Neural cell (in vitro differentiated cells): ENCODE measurements around the gene UNC13B. TPM values are rescaled to one million over a fixed set of nuclear protein-coding genes. Genes with fewer than 3 reads are reported as not detected.

Experiments used
- H2AFZ ChIP-seq: fragments of 200-600, 300-800 bp; sonication (generic), shearing (Covaris generic); 2 replicates; pipeline ENCODE4 v1.6.0; 2014; ENCODE audit warnings: low read depth, mild to moderate bottlenecking, antibody characterized with exemption, low read length, moderate library complexity
- H3F3A ChIP-seq: fragments of 200-600 bp; shearing (Covaris generic); 2 replicates; pipeline ENCODE4 v1.6.1; 2016; ENCODE audit warnings: mild to moderate bottlenecking, moderate library complexity, mixed read lengths, antibody characterized with exemption, low read length; ENCODE audit not compliant: insufficient read depth, poor library complexity, severe bottlenecking
- H3K27ac ChIP-seq: fragments of 200-600, 300-800 bp; sonication (generic), shearing (Covaris generic); 2 replicates; pipeline ENCODE4 v1.5.1; 2014; ENCODE audit warnings: mild to moderate bottlenecking, low read length, moderate library complexity
- H3K27me3 ChIP-seq: fragments of 300-800, 200-600 bp; sonication (generic), shearing (Covaris generic); 2 replicates; pipeline ENCODE4 v1.6.0; 2014; ENCODE audit warnings: mild to moderate bottlenecking, low read depth, low read length, moderate library complexity; ENCODE audit not compliant: insufficient read depth
- H3K36me3 ChIP-seq: fragments of 300-800, 200-600 bp; sonication (generic), shearing (Covaris generic); 2 replicates; pipeline ENCODE4 v1.5.1; 2014; ENCODE audit warnings: mild to moderate bottlenecking, antibody characterized with exemption, low read length, moderate library complexity; ENCODE audit not compliant: insufficient read depth
- H3K4me2 ChIP-seq: fragments of 300-800, 200-600 bp; sonication (generic), shearing (Covaris generic); 2 replicates; pipeline ENCODE4 v1.6.0; 2014; ENCODE audit warnings: mild to moderate bottlenecking, low read length
- H3K4me3 ChIP-seq: fragments of 300-800, 200-600 bp; sonication (generic), shearing (Covaris generic); 2 replicates; pipeline ENCODE4 v1.5.1; 2014; ENCODE audit warnings: mild to moderate bottlenecking, low read length, moderate library complexity
- H3K79me2 ChIP-seq: fragments of 200-600 bp; shearing (Covaris generic); replicated peaks from 2 replicates; pipeline ENCODE4 v1.6.0; 2014; ENCODE audit warnings: mild to moderate bottlenecking, low read length, moderate library complexity; ENCODE audit not compliant: insufficient read depth
- H3K9ac ChIP-seq: fragments of 300-800, 200-600 bp; sonication (generic), shearing (Covaris generic); 2 replicates; pipeline ENCODE4 v1.6.1; 2016; ENCODE audit warnings: mild to moderate bottlenecking, low read length, mixed read lengths
- H3K9me2 ChIP-seq: fragments of 200-600 bp; shearing (Covaris generic); 2 replicates; pipeline ENCODE4 v1.6.1; 2016; ENCODE audit warnings: mild to moderate bottlenecking, low read length, mixed read lengths; ENCODE audit not compliant: insufficient read depth
- H3K9me3 ChIP-seq: fragments of 200-600, 300-800 bp; sonication (generic), shearing (Covaris generic); 2 replicates; pipeline ENCODE4 v1.6.1; 2016; ENCODE audit warnings: mild to moderate bottlenecking, mixed run types, low read length, moderate library complexity, mixed read lengths
- H4K20me1 ChIP-seq: fragments of 200-600 bp; shearing (Covaris generic); 2 replicates; pipeline ENCODE4 v1.6.1; 2016; ENCODE audit warnings: mild to moderate bottlenecking, mixed run types; ENCODE audit not compliant: insufficient read depth
- EP300 ChIP-seq: fragments of 450-650 bp; conservative IDR thresholded peaks from 2 replicates; pipeline ENCODE4 v1.6.1; 2014; ENCODE audit warnings: antibody characterized with exemption, mild to moderate bottlenecking, moderate library complexity; ENCODE audit not compliant: poor library complexity, severe bottlenecking
- EZH2 ChIP-seq: fragments of 200-600, 300-800 bp; shearing (Covaris generic), sonication (generic); IDR thresholded peaks from 2 replicates; pipeline ENCODE4 v1.6.1; 2014; ENCODE audit warnings: antibody characterized with exemption, low read length, borderline replicate concordance, mild to moderate bottlenecking; ENCODE audit not compliant: insufficient read depth, poor library complexity, severe bottlenecking
- MXI1 ChIP-seq: fragments of 450-650 bp; conservative IDR thresholded peaks from 2 replicates; pipeline ENCODE4 v1.6.1; 2014; ENCODE audit warnings: antibody characterized with exemption, mild to moderate bottlenecking; ENCODE audit not compliant: poor library complexity, severe bottlenecking
- POLR2AphosphoS5 ChIP-seq: IDR thresholded peaks from 2 replicates; pipeline ENCODE4 v1.6.1; 2012
- RAD21 ChIP-seq: fragments of 450-650 bp; conservative IDR thresholded peaks from 2 replicates; pipeline ENCODE4 v1.6.1; 2014; ENCODE audit warnings: antibody characterized with exemption, mild to moderate bottlenecking, moderate library complexity
- SMC3 ChIP-seq: fragments of 450-650 bp; conservative IDR thresholded peaks from 2 replicates; pipeline ENCODE4 v1.6.1; 2014; ENCODE audit warnings: antibody characterized with exemption, mild to moderate bottlenecking, moderate library complexity; ENCODE audit not compliant: poor library complexity
- TAF1 ChIP-seq: IDR thresholded peaks from 2 replicates; pipeline ENCODE4 v1.6.1; 2012; ENCODE audit warnings: low read depth
- polyA plus RNA-seq: library from polyadenylated mRNA; depleted of rRNA; stranded (reverse); fragments of >200 nt; gene quantifications from 2 replicates; pipeline ENCODE4 v1.2.3, GENCODE V29; 2014
- TF ChIP-seq, protein P1 (sequence below): IDR thresholded peaks from 2 replicates; pipeline ENCODE4 v1.6.1; 2012; ENCODE audit warnings: borderline replicate concordance
- TF ChIP-seq, protein P2 (sequence below): fragments of 450-650 bp; IDR thresholded peaks from 2 replicates; pipeline ENCODE4 v1.5.1; 2014; ENCODE audit warnings: antibody characterized with exemption, mild to moderate bottlenecking, moderate library complexity; ENCODE audit not compliant: poor library complexity, severe bottlenecking

The UNC13B gene
- polyA plus RNA-seq, 1 donor from 2014 or later: 37.2 TPM

DNA sequence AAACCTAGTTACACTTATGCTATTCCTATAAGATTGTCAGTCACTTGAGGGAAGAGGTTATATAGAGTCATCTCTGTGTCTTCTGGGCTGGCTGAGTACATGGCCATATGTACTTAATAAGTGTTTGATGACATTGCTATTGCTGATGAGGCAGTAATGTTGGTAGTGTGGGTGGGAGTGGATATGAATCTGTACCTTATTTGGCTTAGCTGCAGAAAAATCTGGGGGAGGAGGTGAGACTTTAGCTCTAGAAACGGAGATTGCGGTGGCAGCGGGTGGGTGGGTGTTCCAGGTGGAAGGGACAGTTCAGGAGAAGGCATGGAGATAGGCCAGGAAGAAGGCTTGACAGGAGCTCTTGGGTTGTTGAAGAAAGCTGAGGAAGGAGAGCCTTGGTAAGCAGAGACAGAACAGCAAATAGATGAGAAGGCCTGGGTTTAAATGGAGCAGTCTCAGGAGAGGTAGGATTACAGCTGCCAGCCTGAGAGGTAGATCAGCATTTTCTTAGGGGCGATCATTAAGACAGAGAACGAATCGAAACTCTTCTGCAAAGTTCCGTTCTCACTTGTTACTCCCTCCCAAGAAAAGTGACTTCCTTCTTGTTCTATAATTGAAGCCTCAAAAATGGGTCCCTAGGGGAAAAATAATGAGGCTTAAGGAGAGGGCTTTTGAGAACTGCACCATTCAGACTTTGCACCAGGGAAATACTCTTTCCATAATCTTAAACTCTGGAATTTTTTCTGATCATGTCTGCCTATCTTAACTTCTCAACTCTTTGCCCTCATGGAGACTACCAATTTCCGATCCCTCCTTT, 160.5 kb downstream of the UNC13B start:
- TF ChIP-seq SMC3: no peak
- TF ChIP-seq TAF1: no peak
- no peak for TF ChIP-seq RAD21
- TF ChIP-seq POLR2AphosphoS5: no peak
- TF ChIP-seq EZH2: no peak
- TF ChIP-seq MXI1: no peak
- H3K4me3 ChIP-seq: no peak overlapping the region
- H3F3A ChIP-seq: no peaks in the 10 kb centered on the region
- H2AFZ ChIP-seq: no peak overlapping the region
- no peak overlapping the region for H3K9ac ChIP-seq
- H4K20me1 ChIP-seq: no peaks in the 10 kb centered on the region
- H3K36me3 ChIP-seq: no peaks in the 10 kb centered on the region
- no peaks in the 10 kb centered on the region for H3K9me3 ChIP-seq
- H3K4me2 ChIP-seq: no peak overlapping the region
- no peaks in the 10 kb centered on the region for H3K79me2 ChIP-seq
- no peak overlapping the region for H3K27ac ChIP-seq
- H3K9me2 ChIP-seq: no peaks in the 10 kb centered on the region
- no peaks in the 10 kb centered on the region for H3K27me3 ChIP-seq

DNA sequence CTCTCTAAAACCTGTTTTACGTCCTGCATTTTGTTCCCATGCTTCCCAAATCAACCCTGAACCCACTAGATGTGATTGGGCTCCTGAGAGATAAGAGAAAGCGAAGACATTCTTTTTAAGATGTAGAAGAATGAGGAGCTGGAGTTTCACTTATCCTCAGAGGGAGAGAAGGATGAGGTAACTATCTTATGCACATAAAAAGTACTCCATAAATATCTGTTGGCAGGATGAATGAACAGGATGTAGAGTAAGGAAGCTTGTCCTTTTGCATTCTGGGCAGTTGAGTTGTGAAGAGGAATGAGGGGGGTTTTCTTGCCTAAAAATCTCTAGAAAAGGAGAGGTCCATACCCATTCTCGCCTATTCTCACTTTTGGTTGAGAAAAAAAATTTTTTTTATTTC, 163.2 kb downstream of the UNC13B start:
- TF ChIP-seq MXI1 (no peak), RAD21 (no peak), EZH2 (no peak), EP300 (no peak), SMC3 (no peak)
- TF ChIP-seq, protein P1, sequence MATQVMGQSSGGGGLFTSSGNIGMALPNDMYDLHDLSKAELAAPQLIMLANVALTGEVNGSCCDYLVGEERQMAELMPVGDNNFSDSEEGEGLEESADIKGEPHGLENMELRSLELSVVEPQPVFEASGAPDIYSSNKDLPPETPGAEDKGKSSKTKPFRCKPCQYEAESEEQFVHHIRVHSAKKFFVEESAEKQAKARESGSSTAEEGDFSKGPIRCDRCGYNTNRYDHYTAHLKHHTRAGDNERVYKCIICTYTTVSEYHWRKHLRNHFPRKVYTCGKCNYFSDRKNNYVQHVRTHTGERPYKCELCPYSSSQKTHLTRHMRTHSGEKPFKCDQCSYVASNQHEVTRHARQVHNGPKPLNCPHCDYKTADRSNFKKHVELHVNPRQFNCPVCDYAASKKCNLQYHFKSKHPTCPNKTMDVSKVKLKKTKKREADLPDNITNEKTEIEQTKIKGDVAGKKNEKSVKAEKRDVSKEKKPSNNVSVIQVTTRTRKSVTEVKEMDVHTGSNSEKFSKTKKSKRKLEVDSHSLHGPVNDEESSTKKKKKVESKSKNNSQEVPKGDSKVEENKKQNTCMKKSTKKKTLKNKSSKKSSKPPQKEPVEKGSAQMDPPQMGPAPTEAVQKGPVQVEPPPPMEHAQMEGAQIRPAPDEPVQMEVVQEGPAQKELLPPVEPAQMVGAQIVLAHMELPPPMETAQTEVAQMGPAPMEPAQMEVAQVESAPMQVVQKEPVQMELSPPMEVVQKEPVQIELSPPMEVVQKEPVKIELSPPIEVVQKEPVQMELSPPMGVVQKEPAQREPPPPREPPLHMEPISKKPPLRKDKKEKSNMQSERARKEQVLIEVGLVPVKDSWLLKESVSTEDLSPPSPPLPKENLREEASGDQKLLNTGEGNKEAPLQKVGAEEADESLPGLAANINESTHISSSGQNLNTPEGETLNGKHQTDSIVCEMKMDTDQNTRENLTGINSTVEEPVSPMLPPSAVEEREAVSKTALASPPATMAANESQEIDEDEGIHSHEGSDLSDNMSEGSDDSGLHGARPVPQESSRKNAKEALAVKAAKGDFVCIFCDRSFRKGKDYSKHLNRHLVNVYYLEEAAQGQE: no peak
- TF ChIP-seq, protein P2, sequence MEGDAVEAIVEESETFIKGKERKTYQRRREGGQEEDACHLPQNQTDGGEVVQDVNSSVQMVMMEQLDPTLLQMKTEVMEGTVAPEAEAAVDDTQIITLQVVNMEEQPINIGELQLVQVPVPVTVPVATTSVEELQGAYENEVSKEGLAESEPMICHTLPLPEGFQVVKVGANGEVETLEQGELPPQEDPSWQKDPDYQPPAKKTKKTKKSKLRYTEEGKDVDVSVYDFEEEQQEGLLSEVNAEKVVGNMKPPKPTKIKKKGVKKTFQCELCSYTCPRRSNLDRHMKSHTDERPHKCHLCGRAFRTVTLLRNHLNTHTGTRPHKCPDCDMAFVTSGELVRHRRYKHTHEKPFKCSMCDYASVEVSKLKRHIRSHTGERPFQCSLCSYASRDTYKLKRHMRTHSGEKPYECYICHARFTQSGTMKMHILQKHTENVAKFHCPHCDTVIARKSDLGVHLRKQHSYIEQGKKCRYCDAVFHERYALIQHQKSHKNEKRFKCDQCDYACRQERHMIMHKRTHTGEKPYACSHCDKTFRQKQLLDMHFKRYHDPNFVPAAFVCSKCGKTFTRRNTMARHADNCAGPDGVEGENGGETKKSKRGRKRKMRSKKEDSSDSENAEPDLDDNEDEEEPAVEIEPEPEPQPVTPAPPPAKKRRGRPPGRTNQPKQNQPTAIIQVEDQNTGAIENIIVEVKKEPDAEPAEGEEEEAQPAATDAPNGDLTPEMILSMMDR: no peak
- no peaks in the 10 kb centered on the region for H3F3A ChIP-seq
- no peak overlapping the region for H3K9ac ChIP-seq
- H2AFZ ChIP-seq: no peak overlapping the region
- no peak overlapping the region for H3K4me2 ChIP-seq
- no peak overlapping the region for H3K27ac ChIP-seq
- no peaks in the 10 kb centered on the region for H3K9me2 ChIP-seq
- no peaks in the 10 kb centered on the region for H3K36me3 ChIP-seq
- H3K27me3 ChIP-seq: no peaks in the 10 kb centered on the region
- no peaks in the 10 kb centered on the region for H3K79me2 ChIP-seq
- no peaks in the 10 kb centered on the region for H3K9me3 ChIP-seq
- no peak overlapping the region for H3K4me3 ChIP-seq
- no peaks in the 10 kb centered on the region for H4K20me1 ChIP-seq
